SH-SY5Y (cell line): ENCODE data around the gene CLEC16A.

ENCODE experiments used
- GATA2 ChIP-seq: IDR thresholded peaks from 2 replicates; pipeline ENCODE4 v1.6.1; 2011; ENCODE audit warnings: mild to moderate bottlenecking, low read depth, low read length
- GATA3 ChIP-seq: IDR thresholded peaks from 2 replicates; pipeline ENCODE4 v1.6.1; 2011; ENCODE audit warnings: low read depth, mild to moderate bottlenecking, low read length, moderate library complexity

- TF ChIP-seq GATA3, result no peak
- TF ChIP-seq GATA2, result no peak
These were observed 239.6 kb downstream of the CLEC16A start for GRCh38 chr16:11183951-11184350.
